Esophagus muscularis mucosa (tissue), 4 donors: ENCODE data around the gene XPNPEP1.

ENCODE experiments used
- CTCF ChIP-seq, 3 experiments: fragments of 200-600 bp in 2 of 3; fragments of 450-650 bp in 1 of 3; sonication (generic) in 2 of 3; IDR thresholded peaks; one replicate each; pipeline ENCODE4 v1.5.1; 2017 to 2019; ENCODE audit warnings: antibody characterized with exemption in 3 of 3, mild to moderate bottlenecking in 2 of 3, moderate library complexity in 1 of 3
- EP300 ChIP-seq: sonication (generic); formaldehyde crosslinking; IDR thresholded peaks from one replicate; pipeline ENCODE4 v1.6.1; 2017; ENCODE audit warnings: antibody characterized with exemption
- POLR2A ChIP-seq: fragments of 450-650 bp; IDR thresholded peaks from one replicate; pipeline ENCODE4 v1.6.1; 2017; ENCODE audit warnings: antibody characterized with exemption, moderate library complexity, mild to moderate bottlenecking, low read depth
- POLR2AphosphoS5 ChIP-seq, 2 donors: sonication (generic); formaldehyde crosslinking; IDR thresholded peaks; one replicate each; pipeline ENCODE4 v1.6.1; 2017; ENCODE audit warnings: antibody characterized with exemption in 2 of 2

- TF ChIP-seq CTCF (IDR thresholded peaks at IDR 0.05): no peak
- TF ChIP-seq EP300: no peak
- no peak for TF ChIP-seq POLR2A
- no peak for TF ChIP-seq POLR2AphosphoS5 (IDR thresholded peaks at IDR 0.05)
Measured at GRCh38 chr10:109946680-109947079, 23.4 kb upstream of the XPNPEP1 start.
